B cell (primary cell): Measurements from ENCODE around the gene SLTM.

Experiments used
- CTCF ChIP-seq: fragments of 200-600 bp; IDR thresholded peaks from one replicate; pipeline ENCODE4 v1.8.0; 2022; ENCODE audit warnings: antibody characterized with exemption, mild to moderate bottlenecking
- EZH2 ChIP-seq: IDR thresholded peaks from 2 replicates; pipeline ENCODE4 v1.6.1; 2012; ENCODE audit warnings: borderline replicate concordance, low read depth, mild to moderate bottlenecking, moderate library complexity, low read length; ENCODE audit not compliant: insufficient read depth, poor library complexity, severe bottlenecking

GRCh38 chr15:58952751-58953150 lies 19.3 kb upstream of the SLTM start:
- TF ChIP-seq CTCF (no peak), EZH2 (no peak)
